IMR-90 (cell line): Measurements from ENCODE around the gene FGFBP2. TPM values are rescaled to one million over a fixed set of nuclear protein-coding genes. Genes with fewer than 3 reads are reported as not detected.

Experiments
- ATAC-seq: fragments of 200-7000 bp; cut with Tn5 transposase; 2 replicates; pipeline ENCODE4 v1.9.1; 2020; ENCODE audit warnings: low read depth, mild to moderate bottlenecking, moderate library complexity
- BruUV-seq: library from RNA; stranded (reverse); fragments of 400-500 nt; replicated peaks from 2 replicates; lab custom pipeline; 2021; lab: Mats Ljungman, UMichigan
- CTCF ChIA-PET: fragments of 300-600 bp; formaldehyde crosslinking; extraction: SDS; loops from one replicate; lab custom pipeline; 2021; ENCODE audit warnings: antibody characterized with exemption; lab: Yijun Ruan, JAX
- POLR2A ChIA-PET: fragments of 300-600 bp; sonication (Branson Sonifier 250); formaldehyde crosslinking; loops from one replicate; lab custom pipeline; 2022; ENCODE audit warnings: antibody characterized with exemption; ENCODE audit not compliant: unreplicated experiment; lab: Charles Lee
- DNase-seq: peaks from one replicate; pipeline ENCODE4 v3.0.0; 2013
- H2AFZ ChIP-seq: replicated peaks from 2 replicates; pipeline ENCODE3; 2013; ENCODE audit warnings: low read length, mild to moderate bottlenecking; ENCODE audit not compliant: poor library complexity
- H2AK5ac ChIP-seq: 2 replicates; pipeline ENCODE4 v1.6.1; 2013; ENCODE audit warnings: low read depth, low read length, inconsistent platforms
- H2AK9ac ChIP-seq: replicated peaks from 2 replicates; pipeline ENCODE3; 2013; ENCODE audit warnings: mild to moderate bottlenecking, low read depth, low read length, moderate library complexity; ENCODE audit not compliant: poor library complexity
- H2BK120ac ChIP-seq: 2 replicates; pipeline ENCODE4 v1.6.1; 2013; ENCODE audit warnings: low read depth, low read length, inconsistent platforms
- H2BK15ac ChIP-seq: 3 replicates; pipeline ENCODE4 v1.6.1; 2013; ENCODE audit warnings: low read depth, low read length, inconsistent platforms
- H2BK20ac ChIP-seq: 2 replicates; pipeline ENCODE4 v1.6.1; 2013; ENCODE audit warnings: low read depth, mild to moderate bottlenecking, inconsistent platforms, low read length, moderate library complexity
- H2BK5ac ChIP-seq: 2 replicates; pipeline ENCODE4 v1.6.1; 2013; ENCODE audit warnings: mild to moderate bottlenecking, low read depth, low read length, inconsistent platforms; ENCODE audit not compliant: poor library complexity, severe bottlenecking
- H3K14ac ChIP-seq: replicated peaks from 2 replicates; pipeline ENCODE4 v1.6.1; 2013; ENCODE audit warnings: low read depth, low read length, inconsistent platforms
- H3K18ac ChIP-seq: 2 replicates; pipeline ENCODE4 v1.6.1; 2013; ENCODE audit warnings: low read depth, low read length, control low read depth
- H3K23ac ChIP-seq: 2 replicates; pipeline ENCODE4 v1.6.1; 2013; ENCODE audit warnings: low read depth, low read length, inconsistent platforms
- H3K27ac ChIP-seq: 2 replicates; pipeline ENCODE4 v1.5.1; 2013; ENCODE audit warnings: mild to moderate bottlenecking, control low read depth, low read length; ENCODE audit not compliant: insufficient read depth
- H3K27me3 ChIP-seq: 2 replicates; pipeline ENCODE4 v1.6.1; 2013; ENCODE audit warnings: low read length; ENCODE audit not compliant: control insufficient read depth, insufficient read depth
- H3K36me3 ChIP-seq: 2 replicates; pipeline ENCODE4 v1.6.1; 2013; ENCODE audit warnings: low read length, mixed read lengths; ENCODE audit not compliant: control insufficient read depth, insufficient read depth
- H3K4ac ChIP-seq: 2 replicates; pipeline ENCODE4 v1.6.1; 2013; ENCODE audit warnings: low read depth, low read length, inconsistent platforms
- H3K4me1 ChIP-seq: 2 replicates; pipeline ENCODE4 v1.6.1; 2013; ENCODE audit warnings: low read length, mixed read lengths; ENCODE audit not compliant: control insufficient read depth, insufficient read depth
- H3K4me2 ChIP-seq: 2 replicates; pipeline ENCODE4 v1.6.1; 2013; ENCODE audit warnings: low read depth, mild to moderate bottlenecking, control low read depth, low read length, moderate library complexity
- H3K4me3 ChIP-seq: 2 replicates; pipeline ENCODE4 v1.5.1; 2013; ENCODE audit warnings: low read depth, mild to moderate bottlenecking, control low read depth, low read length, moderate library complexity; ENCODE audit not compliant: insufficient read depth
- H3K56ac ChIP-seq: 2 replicates; pipeline ENCODE4 v1.6.1; 2013; ENCODE audit warnings: low read length, inconsistent platforms; ENCODE audit not compliant: insufficient read depth; ENCODE audit errors: extremely low read depth
- H3K79me1 ChIP-seq, 2 experiments: 2 replicates each; pipeline ENCODE4 v1.6.1; 2013; ENCODE audit warnings: low read length in 2 of 2, inconsistent platforms in 1 of 2, low read depth in 1 of 2
- H3K9ac ChIP-seq: 2 replicates; pipeline ENCODE4 v1.6.1; 2013; ENCODE audit warnings: low read depth, low read length, control low read depth
- H3K9me1 ChIP-seq: 2 replicates; pipeline ENCODE4 v1.6.1; 2013; ENCODE audit warnings: low read length, inconsistent platforms; ENCODE audit not compliant: insufficient read depth
- H3K9me3 ChIP-seq: 2 replicates; pipeline ENCODE4 v1.6.1; 2013; ENCODE audit warnings: low read length; ENCODE audit not compliant: control insufficient read depth, insufficient read depth
- H4K20me1 ChIP-seq: 2 replicates; pipeline ENCODE4 v1.6.1; 2013; ENCODE audit warnings: low read length, inconsistent platforms; ENCODE audit not compliant: insufficient read depth
- H4K5ac ChIP-seq: 2 replicates; pipeline ENCODE4 v1.6.1; 2013; ENCODE audit warnings: mild to moderate bottlenecking, low read depth, low read length, control low read depth
- H4K8ac ChIP-seq, 2 experiments: 2 replicates each; pipeline ENCODE4 v1.6.1; 2013; ENCODE audit warnings: low read depth in 2 of 2, low read length in 2 of 2, control low read depth in 1 of 2, inconsistent platforms in 1 of 2
- H4K91ac ChIP-seq: 2 replicates; pipeline ENCODE4 v1.6.1; 2013; ENCODE audit warnings: low read depth, low read length, inconsistent platforms; ENCODE audit not compliant: insufficient read depth
- CEBPB ChIP-seq: IDR thresholded peaks from 2 replicates; pipeline ENCODE4 v1.6.1; 2012; ENCODE audit warnings: low read depth, low read length, improper control_type of control experiment
- FOS ChIP-seq: fragments of 150-350 bp; IDR thresholded peaks from 2 replicates; pipeline ENCODE4 v1.6.1; 2016; ENCODE audit warnings: low read depth, low read length
- MAFK ChIP-seq: IDR thresholded peaks from 2 replicates; pipeline ENCODE4 v1.6.1; 2012; ENCODE audit warnings: low read depth, low read length, improper control_type of control experiment
- MXI1 ChIP-seq: IDR thresholded peaks from 2 replicates; pipeline ENCODE4 v1.6.1; 2012; ENCODE audit warnings: low read depth, mild to moderate bottlenecking, low read length, moderate library complexity, borderline replicate concordance
- NFE2L2 ChIP-seq: fragments of 150-350 bp; IDR thresholded peaks from 2 replicates; pipeline ENCODE4 v1.6.1; 2016; ENCODE audit warnings: low read depth, mild to moderate bottlenecking, low read length
- POLR2A ChIP-seq: IDR thresholded peaks from 2 replicates; pipeline ENCODE4 v1.6.1; 2012; ENCODE audit warnings: mild to moderate bottlenecking, low read depth, low read length
- RFX5 ChIP-seq: IDR thresholded peaks from 2 replicates; pipeline ENCODE4 v1.8.0; 2012; ENCODE audit warnings: low read depth, mild to moderate bottlenecking, low read length, moderate library complexity
- WGBS, 2 experiments: methylation state at CpG; one replicate each; pipeline versions ENCODE4 v1.1.5 to v1.1.7; 2013; ENCODE audit warnings: missing lambda C conversion rate in 2 of 2; ENCODE audit not compliant: insufficient read length in 1 of 2; ENCODE audit errors: extremely low coverage in 2 of 2; 5-methylcytosine and 5-hydroxymethylcytosine counted together
- dilution Hi-C: fragments of 300-500 bp; cut with HindIII; formaldehyde crosslinking; loops from one replicate; pipeline ENCODE4 v1.14.3; 2018; ENCODE audit warnings: low sequenced_read_pairs; ENCODE audit not compliant: unreplicated experiment
- in situ Hi-C: fragments of 300-500 bp; cut with MboI; formaldehyde crosslinking; loops from 3 replicates; pipeline ENCODE4 v1.14.3; 2019; ENCODE audit warnings: low sequenced_read_pairs, inconsistent platforms, mixed read lengths
- intact Hi-C: fragments of 100-400 bp; cut with micrococcal nuclease; formaldehyde crosslinking; loops from 2 replicates; pipeline ENCODE4 v1.10.0; 2022
- polyA plus RNA-seq, 3 experiments: library from polyadenylated mRNA; depleted of rRNA; stranded (reverse); fragments of >200 nt; gene quantifications; 2 replicates each; pipeline ENCODE4 v1.2.3, GENCODE V29; 2012; ENCODE audit warnings: low replicate concordance in 1 of 3
- total RNA-seq: library from RNA; depleted of rRNA; stranded (reverse); fragments of >200 nt; gene quantifications from 2 replicates; pipeline ENCODE4 v1.2.3, GENCODE V29; 2012

FGFBP2 gene
- total and polyA plus RNA-seq, 2 of the 4 experiments (the other 2 are of a cell fraction), result not detected

- no TSS peak for BruUV-seq
- peak overlapping the region; percentile 44 for H3K27ac ChIP-seq
- H3K9ac ChIP-seq, result no peak overlapping the region; the same call in 1 of the 2 replicates
These were observed 42.0 kb downstream of the FGFBP2 start for GRCh38 chr4:15920723-15921591.

More at GRCh38 chr4:15920723-15921591, 42.0 kb downstream of the FGFBP2 start:
- in situ Hi-C loops, result no loop called here
- H2AK5ac ChIP-seq, result peak overlapping the region; percentile 86
- H4K91ac ChIP-seq, result peak overlapping the region; percentile 92
- ATAC-seq, result peak; percentile 93
- peak; percentile 99 for DNase-seq
- no peaks in the 10 kb centered on the region for H3K36me3 ChIP-seq
- no peaks in the 10 kb centered on the region for H4K20me1 ChIP-seq
- peak overlapping the region; percentile 99 for H2BK120ac ChIP-seq
- H3K9me3 ChIP-seq, result no peaks in the 10 kb centered on the region
- H3K4me3 ChIP-seq, result no peak overlapping the region
- peak overlapping the region; percentile 92 for H2AK9ac ChIP-seq
- intact Hi-C loops, result loop anchor here (2.0 kb wide), 1 partner anchor 26 kb away; no protein-coding TSS in a partner anchor
- peak overlapping the region; percentile 78 for H2AFZ ChIP-seq
- peak overlapping the region; percentile 56; the same call in 1 of the 2 replicates for H3K4me2 ChIP-seq
- peak overlapping the region; percentile 97 for H3K4ac ChIP-seq
- dilution Hi-C loops, result no loop called here
- peaks cover 9% of the 10 kb centered on the region for H3K4me1 ChIP-seq
- POLR2A ChIA-PET, result interaction anchor here (1.8 kb wide), 1 partner anchor 11 kb away, joined by 4 read pairs; no protein-coding TSS in a partner anchor
- H2BK5ac ChIP-seq, result peak overlapping the region; percentile 97
- CTCF ChIA-PET, result interaction anchor here (1.0 kb wide), 1 partner anchor 35 kb away, joined by 3 read pairs; no protein-coding TSS in a partner anchor
- H3K23ac ChIP-seq, result peak overlapping the region; percentile 84
- peak overlapping the region; percentile 100 for H2BK20ac ChIP-seq
- no peak for TF ChIP-seq POLR2A
- no peak for TF ChIP-seq MXI1
- peak; percentile 64; the same call in 1 of the 2 replicates for TF ChIP-seq MAFK
- TF ChIP-seq NFE2L2, result no peak
- no peak for TF ChIP-seq RFX5
- TF ChIP-seq CEBPB, result peak; percentile 59
- TF ChIP-seq FOS, result peak; percentile 99
- peak overlapping the region; percentile 98 for H3K56ac ChIP-seq
- H3K9me1 ChIP-seq, result peaks cover 13% of the 10 kb centered on the region
- peak overlapping the region; percentile 58 for H3K14ac ChIP-seq
- H3K79me1 ChIP-seq, result no peaks in the 10 kb centered on the region
- H2BK15ac ChIP-seq, result peak overlapping the region; percentile 96
- no peaks in the 10 kb centered on the region for H3K27me3 ChIP-seq
- H4K8ac ChIP-seq, result peak overlapping the region; percentile 84 to 86
- WGBS, 2 experiments, result 0% methylated on average over 1 of the region's 4 CpGs; no CpG with 5 or more reads in 1 of the 2 experiments
- peak overlapping the region; percentile 91; the same call in 1 of the 2 replicates for H3K18ac ChIP-seq
- H4K5ac ChIP-seq, result peak overlapping the region; percentile 16
